Left ventricle myocardium inferior (tissue), 1 donor: ENCODE data around the gene ARGLU1. TPM values are rescaled to one million over a fixed set of nuclear protein-coding genes. Genes with fewer than 3 reads are reported as not detected.
A peak's percentile ranks its signal among the peaks of the same experiment; 100 is the strongest.

Source experiments
- DNase-seq: peaks from one replicate; pipeline ENCODE4 v3.0.0-alpha.2; 2020
- H3K27ac ChIP-seq: fragments of 200-600 bp; replicated peaks from 2 replicates; pipeline ENCODE4 v1.8.0; 2021
- H3K27me3 ChIP-seq: fragments of 200-600 bp; 2 replicates; pipeline ENCODE4 v1.8.0; 2021; ENCODE audit warnings: low read depth
- H3K36me3 ChIP-seq: fragments of 200-600 bp; 2 replicates; pipeline ENCODE4 v1.8.0; 2021
- H3K4me1 ChIP-seq: fragments of 200-600 bp; 2 replicates; pipeline ENCODE4 v1.8.0; 2021
- H3K4me3 ChIP-seq: fragments of 200-600 bp; 2 replicates; pipeline ENCODE4 v1.8.0; 2021; ENCODE audit warnings: mild to moderate bottlenecking, moderate library complexity
- H3K9me3 ChIP-seq: fragments of 200-600 bp; replicated peaks from 2 replicates; pipeline ENCODE4 v1.8.0; 2021
- CTCF ChIP-seq: fragments of 200-600 bp; IDR thresholded peaks from 2 replicates; pipeline ENCODE4 v1.8.0; 2021; ENCODE audit warnings: antibody characterized with exemption, mild to moderate bottlenecking, borderline replicate concordance
- intact Hi-C: fragments of 100-400 bp; cut with micrococcal nuclease; formaldehyde crosslinking; loops from one replicate; pipeline ENCODE4 v1.11.0; 2022
- total RNA-seq: library from RNA; stranded (reverse); fragmentation: NEBNext Ultra II Directional; extraction: Animal tissue kit (Norgen Biotek cat#: 25700); gene quantifications from one replicate; pipeline ENCODE4 v1.2.1, GENCODE V29; 2021
- donor health status: DM: no; HTN: yes; CAD: no; lungs with severe emphysema.

Gene ARGLU1
- total RNA-seq, 1 donor from 2014 or later: 29.0 TPM

GRCh38 chr13:106541826-106542225 is 26.1 kb downstream of the ARGLU1 start:
- Histone ChIP-seq H3K4me1 (peaks cover 27% of the 10 kb centered on the region), H3K27ac (no peak overlapping the region), H3K27me3 (no peaks in the 10 kb centered on the region), H3K36me3 (peaks cover 22% of the 10 kb centered on the region), H3K9me3 (no peaks in the 10 kb centered on the region), H3K4me3 (no peak overlapping the region)
- intact Hi-C loops: no loop called here
- no peak for DNase-seq
- no peak for TF ChIP-seq CTCF

GRCh38 chr13:106540613-106541012 is 27.3 kb downstream of the ARGLU1 start:
- H3K27ac ChIP-seq: no peak overlapping the region
- intact Hi-C loops: no loop called here

GRCh38 chr13:106537521-106537920 is 30.4 kb downstream of the ARGLU1 start:
- H3K27ac ChIP-seq: no peak overlapping the region
- peaks cover 9% of the 10 kb centered on the region for H3K36me3 ChIP-seq
- DNase-seq: no peak
- no peak for TF ChIP-seq CTCF
- H3K4me1 ChIP-seq: peaks cover 37% of the 10 kb centered on the region
- H3K27me3 ChIP-seq: no peaks in the 10 kb centered on the region
- no peaks in the 10 kb centered on the region for H3K9me3 ChIP-seq
- no peak overlapping the region for H3K4me3 ChIP-seq
- intact Hi-C loops: no loop called here

More at GRCh38 chr13:106540613-106541012, 27.3 kb downstream of the ARGLU1 start:
- Histone ChIP-seq H3K27me3 (no peaks in the 10 kb centered on the region), H3K4me3 (no peak overlapping the region), H3K36me3 (peaks cover 22% of the 10 kb centered on the region), H3K4me1 (peaks cover 38% of the 10 kb centered on the region), H3K9me3 (no peaks in the 10 kb centered on the region)
- no peak for DNase-seq
- no peak for TF ChIP-seq CTCF

GRCh38 chr13:106536244-106537034 is 31.5 kb downstream of the ARGLU1 start:
- DNase-seq: peak; percentile 90
- Histone ChIP-seq H3K36me3 (peaks cover 8% of the 10 kb centered on the region), H3K27ac (peak overlapping the region; percentile 89), H3K4me3 (peak overlapping the region; percentile 77), H3K27me3 (no peaks in the 10 kb centered on the region), H3K9me3 (no peaks in the 10 kb centered on the region), H3K4me1 (peaks cover 48% of the 10 kb centered on the region)
- intact Hi-C loops: no loop called here
- peak; percentile 99 for TF ChIP-seq CTCF

GRCh38 chr13:106535552-106536243 is 32.2 kb downstream of the ARGLU1 start, which contains the start of gene EFNB2:
EFNB2 (minus strand) TSS chr13:106535662; CDS start chr13:106534964, 698 bp downstream.
- H3K9me3 ChIP-seq: no peaks in the 10 kb centered on the region
- TF ChIP-seq CTCF: no peak

More at GRCh38 chr13:106535552-106536243, 32.2 kb downstream of the ARGLU1 start, which contains the start of gene EFNB2:
- Histone ChIP-seq H3K27me3 (no peaks in the 10 kb centered on the region), H3K4me3 (peak within 1 kb of the TSS; percentile 77), H3K4me1 (peaks cover 50% of the 10 kb centered on the region), H3K36me3 (peaks cover under 1% of the 10 kb centered on the region), H3K27ac (peak within 1 kb of the TSS; percentile 89)
- DNase-seq: peak; percentile 88
- intact Hi-C loops: no loop called here
